Measurements from ENCODE around the gene COQ8A. TPM values are rescaled to one million over a fixed set of nuclear protein-coding genes. Genes with fewer than 3 reads are reported as not detected.
A peak's percentile ranks its signal among the peaks of the same experiment; 100 is the strongest.

Gene COQ8A
- total and polyA plus RNA-seq, 5 donors: 130 to 238 (median 201) TPM

- H3K4me1 ChIP-seq (ENCODE audit: control insufficient read depth, insufficient read depth, low read length): peaks cover 11% of the 10 kb centered on the region
- DNase-seq: peak in 1 of 3 donors; percentile 35
- H3K27me3 ChIP-seq (ENCODE audit: control insufficient read depth, insufficient read depth): no peaks in the 10 kb centered on the region
- 79% methylated on average over 21 of the region's 21 CpGs for WGBS
- no peak overlapping the region for H3K27ac ChIP-seq (ENCODE audit: low read length)
- no peak overlapping the region for H3K4me3 ChIP-seq (ENCODE audit: low read length)
- ATAC-seq: no peak
- H3K9me3 ChIP-seq (ENCODE audit: control insufficient read depth, low read length): no peaks in the 10 kb centered on the region
- intact Hi-C loops (cut with DNase I): loop anchor here in 2 of 4 donors (5.0 kb wide), 1 partner anchor 64 kb away; no protein-coding TSS in a partner anchor
Measured at GRCh38 chr1:226986496-226987178, 46.5 kb downstream of the COQ8A start.

- no peaks in the 10 kb centered on the region for H3K9me3 ChIP-seq (ENCODE audit: control insufficient read depth, low read length)
- H3K4me1 ChIP-seq (ENCODE audit: control insufficient read depth, insufficient read depth, low read length): peaks cover 11% of the 10 kb centered on the region
- no peak overlapping the region for H3K4me3 ChIP-seq (ENCODE audit: low read length)
- ATAC-seq (no peak), DNase-seq (peak in 2 of 3 donors; percentile 44 to 46)
- intact Hi-C loops (cut with DNase I): loop anchor here in 2 of 4 donors (5.0 kb wide), 1 partner anchor 65 kb away; no protein-coding TSS in a partner anchor
- peak overlapping the region; percentile 14 for H3K27ac ChIP-seq (ENCODE audit: low read length)
- WGBS: 64% methylated on average over 8 of the region's 8 CpGs
- H3K27me3 ChIP-seq (ENCODE audit: control insufficient read depth, insufficient read depth): no peaks in the 10 kb centered on the region
Measured at GRCh38 chr1:226987179-226987536, 47.1 kb downstream of the COQ8A start.

- intact Hi-C loops (cut with DNase I): loop anchor here in 2 of 4 donors (5.0 kb wide), 1 partner anchor 65 kb away; no protein-coding TSS in a partner anchor
- peaks cover 11% of the 10 kb centered on the region for H3K4me1 ChIP-seq (ENCODE audit: control insufficient read depth, insufficient read depth, low read length)
- H3K4me3 ChIP-seq (ENCODE audit: low read length): no peak overlapping the region
- H3K9me3 ChIP-seq (ENCODE audit: control insufficient read depth, low read length): no peaks in the 10 kb centered on the region
- peak overlapping the region; percentile 54 for H3K27ac ChIP-seq (ENCODE audit: low read length)
- ATAC-seq (no peak), DNase-seq (peak in 2 of 3 donors; percentile 16 to 28)
- WGBS: 79% methylated on average over 16 of the region's 16 CpGs
- H3K27me3 ChIP-seq (ENCODE audit: control insufficient read depth, insufficient read depth): no peaks in the 10 kb centered on the region
Measured at GRCh38 chr1:226987623-226988333, 47.7 kb downstream of the COQ8A start.

- DNase-seq (peak in 1 of 3 donors; percentile 46), ATAC-seq (no peak)
- intact Hi-C loops (cut with DNase I): loop anchor here in 2 of 4 donors (5.0 kb wide), 1 partner anchor 66 kb away; no protein-coding TSS in a partner anchor
- 49% methylated on average over 3 of the region's 3 CpGs for WGBS
- H3K4me3 ChIP-seq (ENCODE audit: low read length): no peak overlapping the region
- no peaks in the 10 kb centered on the region for H3K27me3 ChIP-seq (ENCODE audit: control insufficient read depth, insufficient read depth)
- no peaks in the 10 kb centered on the region for H3K9me3 ChIP-seq (ENCODE audit: control insufficient read depth, low read length)
- H3K27ac ChIP-seq (ENCODE audit: low read length): peak overlapping the region; percentile 54
- peaks cover 11% of the 10 kb centered on the region for H3K4me1 ChIP-seq (ENCODE audit: control insufficient read depth, insufficient read depth, low read length)
Measured at GRCh38 chr1:226988334-226988666, 48.2 kb downstream of the COQ8A start.

- ATAC-seq (no peak), DNase-seq (no peak)
- H3K4me1 ChIP-seq (ENCODE audit: control insufficient read depth, insufficient read depth, low read length): peaks cover 15% of the 10 kb centered on the region
- WGBS: 52% methylated on average over 12 of the region's 12 CpGs
- intact Hi-C loops (cut with DNase I): loop anchor here in 2 of 4 donors (5.0 kb wide), 1 partner anchor 67 kb away; no protein-coding TSS in a partner anchor
- peak overlapping the region; percentile 49 for H3K27ac ChIP-seq (ENCODE audit: low read length)
- no peaks in the 10 kb centered on the region for H3K27me3 ChIP-seq (ENCODE audit: control insufficient read depth, insufficient read depth)
- H3K9me3 ChIP-seq (ENCODE audit: control insufficient read depth, low read length): no peaks in the 10 kb centered on the region
- H3K4me3 ChIP-seq (ENCODE audit: low read length): no peak overlapping the region
Measured at GRCh38 chr1:226989085-226989920, 49.2 kb downstream of the COQ8A start.

- ATAC-seq: peak; percentile 53 to 65
- Histone ChIP-seq H3K9me3 (ENCODE audit: control insufficient read depth, low read length) (no peaks in the 10 kb centered on the region), H3K4me1 (ENCODE audit: control insufficient read depth, insufficient read depth, low read length) (peaks cover 18% of the 10 kb centered on the region), H3K27ac (ENCODE audit: low read length) (peak overlapping the region; percentile 55), H3K4me3 (ENCODE audit: low read length) (no peak overlapping the region), H3K27me3 (ENCODE audit: control insufficient read depth, insufficient read depth) (no peaks in the 10 kb centered on the region)
- WGBS: 46% methylated on average over 10 of the region's 10 CpGs
- DNase-seq: peak; percentile 46 to 77 (median 60)
- intact Hi-C loops (cut with DNase I): no loop called here
Measured at GRCh38 chr1:226990133-226990716, 50.1 kb downstream of the COQ8A start.

- intact Hi-C loops (cut with DNase I): no loop called here
- Histone ChIP-seq H3K9me3 (ENCODE audit: control insufficient read depth, low read length) (no peaks in the 10 kb centered on the region), H3K4me3 (ENCODE audit: low read length) (no peak overlapping the region), H3K4me1 (ENCODE audit: control insufficient read depth, insufficient read depth, low read length) (peaks cover 18% of the 10 kb centered on the region), H3K27ac (ENCODE audit: low read length) (no peak overlapping the region), H3K27me3 (ENCODE audit: control insufficient read depth, insufficient read depth) (no peaks in the 10 kb centered on the region)
- WGBS: 95% methylated on average over 4 of the region's 4 CpGs
- no peak for DNase-seq
- ATAC-seq: no peak
Measured at GRCh38 chr1:226991920-226992319, 51.8 kb downstream of the COQ8A start.

GRCh38 chr1:226993814-226994585, 53.9 kb downstream of the COQ8A start:
- intact Hi-C loops (cut with DNase I): no loop called here
- ATAC-seq (peak; percentile 50 to 64), DNase-seq (peak; percentile 45 to 75 (median 71))

GRCh38 chr1:226994586-226995364, 54.7 kb downstream of the COQ8A start:
- 84% methylated on average over 18 of the region's 18 CpGs for WGBS
- intact Hi-C loops (cut with DNase I): no loop called here
- Histone ChIP-seq H3K4me1 (ENCODE audit: control insufficient read depth, insufficient read depth, low read length) (peaks cover 10% of the 10 kb centered on the region), H3K9me3 (ENCODE audit: control insufficient read depth, low read length) (no peaks in the 10 kb centered on the region), H3K27me3 (ENCODE audit: control insufficient read depth, insufficient read depth) (no peaks in the 10 kb centered on the region), H3K4me3 (ENCODE audit: low read length) (no peak overlapping the region), H3K27ac (ENCODE audit: low read length) (no peak overlapping the region)
- DNase-seq (no peak), ATAC-seq (peak in 1 of 2 donors; percentile 6)

More at GRCh38 chr1:226993814-226994585, 53.9 kb downstream of the COQ8A start:
- WGBS: 55% methylated on average over 22 of the region's 22 CpGs
- no peaks in the 10 kb centered on the region for H3K27me3 ChIP-seq (ENCODE audit: control insufficient read depth, insufficient read depth)
- H3K4me1 ChIP-seq (ENCODE audit: control insufficient read depth, insufficient read depth, low read length): peaks cover 16% of the 10 kb centered on the region
- H3K9me3 ChIP-seq (ENCODE audit: control insufficient read depth, low read length): no peaks in the 10 kb centered on the region
- H3K4me3 ChIP-seq (ENCODE audit: low read length): no peak overlapping the region
- peak overlapping the region; percentile 88 for H3K27ac ChIP-seq (ENCODE audit: low read length)

Measured in right cardiac atrium (tissue), 5 donors.